ENCODE measurements around the gene SUN5. TPM values are rescaled to one million over a fixed set of nuclear protein-coding genes. Genes with fewer than 3 reads are reported as not detected.

Gene SUN5
- total and polyA plus RNA-seq, 2 donors (not counting 1 experiment from before 2014, with no cell fraction given) = not detected

DNA sequence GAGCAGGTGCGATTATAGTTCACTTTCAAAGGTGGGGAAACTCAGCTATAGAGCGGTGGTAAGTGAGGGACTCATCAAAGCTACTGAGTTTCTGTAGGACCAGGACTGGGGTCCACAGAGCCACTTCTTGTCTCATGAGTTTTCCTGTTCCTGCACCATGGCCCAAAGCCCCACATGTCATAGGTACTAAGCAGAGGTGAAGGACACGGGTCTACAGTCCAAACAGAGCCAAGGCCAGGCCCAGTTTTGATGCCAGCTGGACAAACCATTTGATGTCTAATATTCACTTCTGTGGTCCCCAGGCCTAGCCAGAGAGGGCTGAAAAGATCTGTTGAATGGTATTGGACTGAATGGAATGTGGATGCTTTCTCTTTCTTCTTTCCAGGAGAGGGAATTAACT lies 38.2 kb upstream of the SUN5 start:
- peaks cover 14% of the 10 kb centered on the region for H3K9me3 Mint-ChIP-seq (ENCODE audit: insufficient read depth)
- ATAC-seq (ENCODE audit: low read depth) (no peak), DNase-seq (no peak)
- peaks cover 0 to 31% (median 13%) of the 10 kb centered on the region in 3 donors for H3K9me3 ChIP-seq (ENCODE audit: control extremely low read depth in 1 of 3, control insufficient read depth in 2 of 3, insufficient read depth in 1 of 3, low read length in 2 of 3)
- H3K4me3 Mint-ChIP-seq = no peak overlapping the region
- no peak overlapping the region for H2AFZ ChIP-seq (ENCODE audit: insufficient read depth, low read depth, low read length, poor library complexity, severe bottlenecking)
- POLR2A ChIA-PET = no interaction called here
- no peaks in the 10 kb centered on the region for H3K36me3 ChIP-seq (replicated peaks in 1 of 2; ENCODE audit: control extremely low read depth in 1 of 2, control insufficient read depth in 1 of 2, extremely low read depth in 1 of 2, insufficient read depth in 2 of 2, low read length in 1 of 2)
- no peaks in the 10 kb centered on the region for H3K27me3 ChIP-seq (replicated peaks in 1 of 4; ENCODE audit: control extremely low read depth in 1 of 4, control insufficient read depth in 3 of 4, insufficient read depth in 4 of 4, low read length in 3 of 4)
- no peaks in the 10 kb centered on the region for H4K20me1 ChIP-seq (ENCODE audit: control insufficient read depth, insufficient read depth, low read length, poor library complexity, severe bottlenecking)
- intact Hi-C loops (cut with micrococcal nuclease) = no loop called here
- no peak overlapping the region for H3K4me3 ChIP-seq (ENCODE audit: control extremely low read depth in 1 of 5, extremely low read depth in 1 of 5, insufficient read depth in 1 of 5, low read depth in 2 of 5, low read length in 4 of 5)
- no peak overlapping the region for H3K27ac Mint-ChIP-seq
- WGBS (ENCODE audit: insufficient coverage) = 92% methylated on average over 2 of the region's 3 CpGs
- H3K4me1 Mint-ChIP-seq = no peaks in the 10 kb centered on the region
- no peaks in the 10 kb centered on the region for H3K79me2 ChIP-seq (ENCODE audit: control insufficient read depth, insufficient read depth, low read length)
- H3K4me1 ChIP-seq (ENCODE audit: control insufficient read depth in 2 of 2, insufficient read depth in 2 of 2, low read length in 2 of 2) = no peaks in the 10 kb centered on the region
- H3K27ac ChIP-seq (ENCODE audit: low read length in 2 of 2) = no peak overlapping the region
- no peak overlapping the region for H3K9ac ChIP-seq (ENCODE audit: low read length)
- CTCF ChIA-PET = interaction anchor here (0.9 kb wide), 1 partner anchor 140 kb away, joined by 3 read pairs; no protein-coding TSS in a partner anchor
- no peak overlapping the region for H3K4me2 ChIP-seq (replicated peaks; ENCODE audit: low read depth, low read length, poor library complexity, severe bottlenecking)
- peaks cover 10% of the 10 kb centered on the region for H3K27me3 Mint-ChIP-seq
- no peak for TF ChIP-seq EZH2 (IDR thresholded peaks at IDR 0.05; ENCODE audit: borderline replicate concordance, insufficient read depth, low read depth, low read length, poor library complexity, severe bottlenecking)
- TF ChIP-seq, protein P1, sequence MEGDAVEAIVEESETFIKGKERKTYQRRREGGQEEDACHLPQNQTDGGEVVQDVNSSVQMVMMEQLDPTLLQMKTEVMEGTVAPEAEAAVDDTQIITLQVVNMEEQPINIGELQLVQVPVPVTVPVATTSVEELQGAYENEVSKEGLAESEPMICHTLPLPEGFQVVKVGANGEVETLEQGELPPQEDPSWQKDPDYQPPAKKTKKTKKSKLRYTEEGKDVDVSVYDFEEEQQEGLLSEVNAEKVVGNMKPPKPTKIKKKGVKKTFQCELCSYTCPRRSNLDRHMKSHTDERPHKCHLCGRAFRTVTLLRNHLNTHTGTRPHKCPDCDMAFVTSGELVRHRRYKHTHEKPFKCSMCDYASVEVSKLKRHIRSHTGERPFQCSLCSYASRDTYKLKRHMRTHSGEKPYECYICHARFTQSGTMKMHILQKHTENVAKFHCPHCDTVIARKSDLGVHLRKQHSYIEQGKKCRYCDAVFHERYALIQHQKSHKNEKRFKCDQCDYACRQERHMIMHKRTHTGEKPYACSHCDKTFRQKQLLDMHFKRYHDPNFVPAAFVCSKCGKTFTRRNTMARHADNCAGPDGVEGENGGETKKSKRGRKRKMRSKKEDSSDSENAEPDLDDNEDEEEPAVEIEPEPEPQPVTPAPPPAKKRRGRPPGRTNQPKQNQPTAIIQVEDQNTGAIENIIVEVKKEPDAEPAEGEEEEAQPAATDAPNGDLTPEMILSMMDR (IDR thresholded peaks at IDR 0.05) = no peak

DNA sequence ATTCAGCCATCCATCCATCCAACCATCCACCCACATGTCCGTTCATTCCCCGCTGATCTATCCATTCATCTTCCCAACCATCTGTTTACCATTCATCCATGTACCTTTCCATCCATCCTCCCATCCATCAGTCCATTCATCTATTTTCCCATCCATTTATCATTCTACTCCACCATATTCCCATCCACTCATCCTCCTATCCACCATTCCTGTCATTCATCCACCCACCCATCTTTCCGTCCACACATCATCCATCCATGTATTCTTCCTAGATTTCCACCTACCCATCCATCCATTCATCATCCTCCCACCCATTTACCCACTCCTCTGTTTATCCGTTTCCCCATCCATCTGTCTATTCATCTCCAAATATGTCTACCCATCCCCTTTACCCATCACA lies 34.0 kb upstream of the SUN5 start:
- no peak overlapping the region for H2AFZ ChIP-seq (ENCODE audit: insufficient read depth, low read depth, low read length, poor library complexity, severe bottlenecking)
- no peaks in the 10 kb centered on the region for H3K79me2 ChIP-seq (ENCODE audit: control insufficient read depth, insufficient read depth, low read length)
- WGBS (ENCODE audit: insufficient coverage) = 99% methylated on average over 4 of the region's 4 CpGs
- peaks cover 2% of the 10 kb centered on the region for H3K9me3 Mint-ChIP-seq (ENCODE audit: insufficient read depth)
- H3K4me1 Mint-ChIP-seq = no peaks in the 10 kb centered on the region
- H3K27me3 ChIP-seq (replicated peaks in 1 of 4; ENCODE audit: control extremely low read depth in 1 of 4, control insufficient read depth in 3 of 4, insufficient read depth in 4 of 4, low read length in 3 of 4) = no peaks in the 10 kb centered on the region
- no peaks in the 10 kb centered on the region for H4K20me1 ChIP-seq (ENCODE audit: control insufficient read depth, insufficient read depth, low read length, poor library complexity, severe bottlenecking)
- H3K27ac Mint-ChIP-seq = no peak overlapping the region
- H3K9ac ChIP-seq (ENCODE audit: low read length) = no peak overlapping the region
- H3K9me3 ChIP-seq (ENCODE audit: control extremely low read depth in 1 of 3, control insufficient read depth in 2 of 3, insufficient read depth in 1 of 3, low read length in 2 of 3) = peaks cover 0 to 7% (median 3%) of the 10 kb centered on the region in 3 donors
- no peaks in the 10 kb centered on the region for H3K4me1 ChIP-seq (ENCODE audit: control insufficient read depth in 2 of 2, insufficient read depth in 2 of 2, low read length in 2 of 2)
- ATAC-seq (ENCODE audit: low read depth) = no peak
- H3K27me3 Mint-ChIP-seq = peaks cover 12% of the 10 kb centered on the region
- ChIA-PET CTCF (no interaction called here), POLR2A (no interaction called here)
- H3K27ac ChIP-seq (ENCODE audit: low read length in 2 of 2) = no peak overlapping the region
- no peak for DNase-seq
- H3K36me3 ChIP-seq (replicated peaks in 1 of 2; ENCODE audit: control extremely low read depth in 1 of 2, control insufficient read depth in 1 of 2, extremely low read depth in 1 of 2, insufficient read depth in 2 of 2, low read length in 1 of 2) = no peaks in the 10 kb centered on the region
- H3K4me3 Mint-ChIP-seq = no peak overlapping the region
- no peak overlapping the region for H3K4me2 ChIP-seq (replicated peaks; ENCODE audit: low read depth, low read length, poor library complexity, severe bottlenecking)
- no peak overlapping the region for H3K4me3 ChIP-seq (ENCODE audit: control extremely low read depth in 1 of 5, extremely low read depth in 1 of 5, insufficient read depth in 1 of 5, low read depth in 2 of 5, low read length in 4 of 5)
- TF ChIP-seq EZH2 (IDR thresholded peaks at IDR 0.05; ENCODE audit: borderline replicate concordance, insufficient read depth, low read depth, low read length, poor library complexity, severe bottlenecking) = no peak
- TF ChIP-seq, protein P1 (IDR thresholded peaks at IDR 0.05) = no peak
- intact Hi-C loops (cut with micrococcal nuclease) = no loop called here

All from B cell (primary cell).